Left lung (tissue), 10 donors: ENCODE data around the gene CCT3. TPM values are rescaled to one million over a fixed set of nuclear protein-coding genes. Genes with fewer than 3 reads are reported as not detected.

ENCODE experiments used
- ATAC-seq: fragments of 200-7000 bp; cut with Tn5 transposase; one replicate; pipeline ENCODE4 v1.9.1; 2020; ENCODE audit warnings: moderate library complexity
- DNase-seq, 4 donors: peaks; one replicate each; pipeline ENCODE4 v3.0.0-alpha.2; 2013 to 2020
- H3K27ac ChIP-seq, 2 donors: fragments of 200-600 bp; sonication (generic) in 1 of 2; one replicate each; pipeline versions ENCODE4 v1.5.0 to v1.8.0; 2020 to 2021
- H3K27me3 ChIP-seq, 2 donors: fragments of 200-600 bp; sonication (generic) in 1 of 2; one replicate each; pipeline versions ENCODE4 v1.5.0 to v1.8.0; 2020 to 2021
- H3K36me3 ChIP-seq, 2 donors: fragments of 200-600 bp; sonication (generic) in 1 of 2; one replicate each; pipeline versions ENCODE4 v1.5.0 to v1.8.0; 2020 to 2021
- H3K4me1 ChIP-seq, 2 donors: fragments of 200-600 bp; one replicate each; pipeline ENCODE4 v1.8.0; 2021
- H3K4me3 ChIP-seq, 2 donors: fragments of 200-600 bp; sonication (generic) in 1 of 2; one replicate each; pipeline versions ENCODE4 v1.5.0 to v1.8.0; 2020 to 2021; ENCODE audit warnings: mild to moderate bottlenecking in 1 of 2
- H3K9me3 ChIP-seq, 2 donors: fragments of 200-600 bp; sonication (generic) in 1 of 2; one replicate each; pipeline versions ENCODE4 v1.5.0 to v1.8.0; 2020 to 2021
- CTCF ChIP-seq, 2 donors: fragments of 200-600 bp; sonication (generic) in 1 of 2; IDR thresholded peaks; one replicate each; pipeline versions ENCODE4 v1.5.0 to v1.8.0; 2021; ENCODE audit warnings: antibody characterized with exemption in 2 of 2
- intact Hi-C, 2 donors: fragments of 100-400 bp; cut with DNase I; formaldehyde crosslinking; loops; one replicate each; pipeline versions ENCODE4 v1.11.2 to v1.14.2; 2022
- polyA plus RNA-seq, 6 donors: library from polyadenylated mRNA; unstranded; fragments of 120-200 nt; gene quantifications; one replicate each; pipeline ENCODE4 v1.2.1, GENCODE V29; 2013; ENCODE audit not compliant: insufficient read length in 6 of 6
- total RNA-seq, 2 donors: library from RNA; stranded (reverse); fragmentation: NEBNext Ultra II Directional; extraction: Animal tissue kit (Norgen Biotek cat#: 25700); gene quantifications; one replicate each; pipeline ENCODE4 v1.2.1, GENCODE V29; 2021
- donor health status: DM: no; HTN: yes; CAD: no.
- donor health status: DM: no; HTN: no; CAD: no.

CCT3 gene
- total and polyA plus RNA-seq, 8 donors: 166 to 318 (median 266) TPM

- Histone ChIP-seq H3K4me3 (no peak within 1 kb of the TSS), H3K27me3 (no peaks in the 10 kb centered on the region), H3K27ac (no peak within 1 kb of the TSS), H3K4me1 (peaks cover 10 to 16% of the 10 kb centered on the region in 2 donors), H3K36me3 (peaks cover 0 to 3% of the 10 kb centered on the region in 2 donors), H3K9me3 (no peaks in the 10 kb centered on the region)
- TF ChIP-seq CTCF (IDR thresholded peaks at IDR 0.05): no peak
- DNase-seq (no peak), ATAC-seq (no peak)
- intact Hi-C loops: no loop called here
These were observed 39.2 kb downstream of the CCT3 start, which contains the start of gene VHLL for GRCh38 chr1:156298852-156299357. VHLL (minus strand) TSS chr1:156299307; CDS start chr1:156299189, 118 bp downstream.

DNA sequence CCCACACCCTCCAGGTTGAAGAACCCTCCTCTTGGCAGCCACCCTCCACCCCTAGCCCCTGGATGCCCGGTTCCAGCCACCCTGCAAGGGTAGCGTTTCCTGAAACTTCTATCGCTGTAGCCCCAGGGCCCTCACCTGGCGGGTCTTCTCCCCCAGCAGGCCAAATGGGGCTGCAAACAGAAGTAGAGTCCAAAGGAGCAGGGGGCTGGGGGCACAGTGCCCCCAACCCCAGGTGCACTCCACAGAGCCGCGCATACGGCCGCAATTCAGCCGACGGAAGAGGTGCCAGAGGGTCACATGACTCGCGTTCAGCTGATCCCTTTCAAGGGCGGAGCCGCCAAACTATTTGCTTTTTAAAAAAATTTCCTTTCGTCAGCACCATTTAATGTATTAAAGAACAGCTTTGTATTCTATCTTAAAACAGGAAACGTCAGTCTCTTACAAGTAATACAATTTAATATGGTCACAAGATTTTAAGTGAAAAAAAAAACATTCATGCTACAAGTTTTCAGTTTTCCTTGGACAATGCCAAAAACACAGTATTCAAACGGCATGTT, 42.6 kb downstream of the CCT3 start, which contains the start of gene GLMP:
GLMP (minus strand) TSS at position 289 of the 557 bp plus-strand sequence; CDS start at position 255, 34 bp downstream.
- peak; percentile 65 for ATAC-seq
- no peak for TF ChIP-seq CTCF (IDR thresholded peaks at IDR 0.05)
- peaks cover 0 to 14% of the 10 kb centered on the region in 2 donors for H3K36me3 ChIP-seq
- intact Hi-C loops: no loop called here
- DNase-seq: peak; percentile 69 to 87 (median 83)
- no peaks in the 10 kb centered on the region for H3K27me3 ChIP-seq
- H3K9me3 ChIP-seq: no peaks in the 10 kb centered on the region
- H3K4me1 ChIP-seq: peaks cover 15 to 36% of the 10 kb centered on the region in 2 donors
- peak within 1 kb of the TSS; percentile 63 to 68 for H3K4me3 ChIP-seq
- H3K27ac ChIP-seq: peak within 1 kb of the TSS; percentile 28 to 61

- Histone ChIP-seq H3K36me3 (peaks cover 0 to 14% of the 10 kb centered on the region in 2 donors), H3K4me3 (peak overlapping the region in 1 of 2 donors; percentile 68), H3K9me3 (no peaks in the 10 kb centered on the region), H3K27me3 (no peaks in the 10 kb centered on the region), H3K4me1 (peaks cover 15 to 36% of the 10 kb centered on the region in 2 donors), H3K27ac (no peak overlapping the region)
- ATAC-seq: no peak
- TF ChIP-seq CTCF (IDR thresholded peaks at IDR 0.05): no peak
- intact Hi-C loops: no loop called here
- DNase-seq: no peak
These were observed 44.2 kb downstream of the CCT3 start for GRCh38 chr1:156293895-156294294.

DNA sequence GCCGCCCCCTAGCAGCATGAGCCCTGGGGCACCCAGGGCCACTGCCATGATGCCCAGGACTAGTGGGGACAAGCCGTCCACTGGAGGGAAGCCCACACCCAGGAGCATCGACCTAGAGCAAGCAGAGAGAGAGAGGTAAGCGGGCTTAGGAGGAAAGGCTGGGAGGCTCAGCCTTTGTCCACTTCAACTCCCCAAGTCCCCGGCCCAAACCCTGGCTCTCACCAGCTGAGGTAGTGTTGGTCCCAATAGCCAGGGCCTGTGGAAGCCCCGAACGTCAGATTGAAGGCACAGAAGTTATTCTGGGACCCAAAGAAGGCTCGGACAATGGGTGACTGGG, 45.0 kb downstream of the CCT3 start:
- DNase-seq (no peak), ATAC-seq (no peak)
- peaks cover 15 to 36% of the 10 kb centered on the region in 2 donors for H3K4me1 ChIP-seq
- no peaks in the 10 kb centered on the region for H3K9me3 ChIP-seq
- H3K27me3 ChIP-seq: no peaks in the 10 kb centered on the region
- no peak overlapping the region for H3K4me3 ChIP-seq
- no peak for TF ChIP-seq CTCF (IDR thresholded peaks at IDR 0.05)
- H3K36me3 ChIP-seq: peaks cover 0 to 21% of the 10 kb centered on the region in 2 donors
- intact Hi-C loops: no loop called here
- H3K27ac ChIP-seq: no peak overlapping the region

- Histone ChIP-seq H3K9me3 (no peaks in the 10 kb centered on the region), H3K27me3 (no peaks in the 10 kb centered on the region), H3K27ac (peak overlapping the region; percentile 48 to 82), H3K4me3 (peak overlapping the region; percentile 29 to 36), H3K36me3 (peaks cover 0 to 21% of the 10 kb centered on the region in 2 donors), H3K4me1 (peaks cover 15 to 36% of the 10 kb centered on the region in 2 donors)
- peak; percentile 58 to 96 (median 88) for DNase-seq
- peak; percentile 97 for ATAC-seq
- TF ChIP-seq CTCF (IDR thresholded peaks at IDR 0.05): no peak
- intact Hi-C loops: no loop called here
These were observed 46.6 kb downstream of the CCT3 start for GRCh38 chr1:156291226-156292061.
